Skin of body (tissue), 3 donors: ENCODE measurements around the gene NFATC2. TPM values are rescaled to one million over a fixed set of nuclear protein-coding genes. Genes with fewer than 3 reads are reported as not detected.

Source experiments
- DNase-seq: peaks from one replicate; lab custom pipeline; 2025; lab: John Stamatoyannopoulos, UW
- small RNA-seq: library from RNA; depleted of rRNA; stranded (forward); fragments of <200 nt; gene quantifications from one replicate; pipeline ENCODE3, GENCODE V24; 2014; ENCODE audit warnings: low replicate concordance
- total RNA-seq: library from RNA; depleted of rRNA; stranded (reverse); fragments of >200 nt; gene quantifications from one replicate; pipeline ENCODE4 v1.2.3, GENCODE V29; 2014

NFATC2 gene
- total RNA-seq, 1 donor from 2014 or later: 6.0 TPM

DNA sequence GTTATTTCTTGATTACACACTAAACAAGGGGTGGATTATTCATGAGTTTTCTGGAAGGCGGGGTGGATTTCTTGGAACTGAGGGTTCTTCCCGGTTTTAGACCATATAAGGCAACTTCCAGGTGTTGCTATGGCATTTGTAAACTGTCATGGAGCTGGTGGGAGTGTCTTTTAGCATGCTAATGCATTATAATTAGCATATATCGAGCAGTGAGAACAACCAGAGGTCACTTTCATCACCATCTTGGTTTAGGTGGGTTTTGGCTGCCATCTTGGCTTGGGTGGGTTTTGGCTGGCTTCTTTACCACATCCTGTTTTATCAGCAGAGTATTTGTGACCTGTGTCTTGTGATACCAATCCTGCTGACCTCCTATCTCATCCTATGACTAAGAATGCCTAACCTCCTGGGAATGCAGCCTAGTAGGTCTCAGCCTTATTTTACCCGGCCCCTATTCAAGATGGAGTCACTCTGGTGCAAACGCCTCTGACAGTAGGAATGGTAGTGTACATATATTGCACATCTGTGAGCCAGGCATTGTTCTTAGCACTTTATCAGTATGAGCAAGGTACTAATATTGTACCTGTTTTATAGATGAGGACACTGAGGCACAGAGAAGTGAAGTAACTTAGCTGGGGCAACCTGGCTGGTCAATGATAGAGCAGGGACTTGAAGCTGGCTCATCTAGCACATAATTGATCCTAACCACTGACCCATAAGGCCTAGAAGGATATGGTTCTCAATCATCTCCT is 203.7 kb downstream of the NFATC2 start:
- no peak for DNase-seq

DNA sequence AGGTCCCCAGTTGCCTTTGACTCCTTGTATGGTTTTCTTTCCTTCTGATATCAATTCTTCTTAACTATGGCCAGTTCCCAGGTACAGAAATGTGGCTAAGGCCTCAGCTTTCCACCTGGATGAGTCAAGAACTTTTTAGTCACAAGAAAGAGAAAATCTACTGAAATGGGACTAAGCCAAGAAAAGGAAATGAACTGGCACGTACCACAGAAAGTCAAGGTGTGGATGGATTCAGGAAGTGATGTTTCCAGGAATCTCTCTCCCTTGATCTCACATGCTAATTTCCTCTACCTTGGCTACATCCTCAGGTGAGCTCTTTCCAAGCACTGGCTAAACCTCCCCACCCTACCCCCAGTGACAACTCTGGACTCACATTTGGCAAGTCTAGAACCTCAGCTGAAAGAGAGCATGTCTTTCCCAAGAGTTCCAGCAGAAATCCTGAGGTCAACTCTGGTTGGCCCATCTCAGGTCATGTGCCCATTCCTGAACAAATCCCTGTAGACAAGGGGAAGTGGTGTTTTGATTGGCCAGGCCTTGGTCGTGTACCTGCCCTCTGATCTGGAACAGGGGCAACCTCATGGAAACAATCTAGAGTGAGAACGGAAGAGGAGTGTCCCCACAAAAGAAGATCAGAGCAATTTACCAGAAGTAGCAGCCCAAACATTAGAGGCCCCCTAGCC is 205.3 kb downstream of the NFATC2 start:
- no peak for DNase-seq

Small RNA genes within 50 kb of the gene (small RNA-seq; reads per million reads assigned to genes)
- gene MIR3194: not detected

Other genes with a start within 250 kb of the NFATC2 start
- 24.6 TPM for gene ATP9A, start 225.7 kb upstream of the NFATC2 start, total RNA-seq